Stimulated activated naive CD8-positive, alpha-beta T cell treated with anti-CD3 and anti-CD28 coated beads, Interleukin-15, Interleukin-2, amounts not matched to agents 100 ng/mL and 50 ng/mL, for 24 hours (primary cell): Measurements from ENCODE around the gene KCNJ12.

ENCODE experiments used
- H3K27ac Mint-ChIP-seq: one replicate; pipeline ENCODE4 v1.8.0; 2021; ENCODE audit warnings: mild to moderate bottlenecking, mixed read lengths
- H3K27me3 Mint-ChIP-seq: one replicate; pipeline ENCODE4 v1.8.0; 2021; ENCODE audit warnings: mixed read lengths
- H3K36me3 Mint-ChIP-seq: one replicate; pipeline ENCODE4 v1.8.0; 2021; ENCODE audit warnings: low read depth, mixed read lengths
- H3K4me1 Mint-ChIP-seq: one replicate; pipeline ENCODE4 v1.8.0; 2021; ENCODE audit warnings: low read depth, mixed read lengths
- H3K4me3 Mint-ChIP-seq: one replicate; pipeline ENCODE4 v1.8.0; 2021; ENCODE audit warnings: mild to moderate bottlenecking, mixed read lengths
- H3K9me3 Mint-ChIP-seq: one replicate; pipeline ENCODE4 v1.8.0; 2021; ENCODE audit warnings: mixed read lengths

KCNJ12 gene

DNA sequence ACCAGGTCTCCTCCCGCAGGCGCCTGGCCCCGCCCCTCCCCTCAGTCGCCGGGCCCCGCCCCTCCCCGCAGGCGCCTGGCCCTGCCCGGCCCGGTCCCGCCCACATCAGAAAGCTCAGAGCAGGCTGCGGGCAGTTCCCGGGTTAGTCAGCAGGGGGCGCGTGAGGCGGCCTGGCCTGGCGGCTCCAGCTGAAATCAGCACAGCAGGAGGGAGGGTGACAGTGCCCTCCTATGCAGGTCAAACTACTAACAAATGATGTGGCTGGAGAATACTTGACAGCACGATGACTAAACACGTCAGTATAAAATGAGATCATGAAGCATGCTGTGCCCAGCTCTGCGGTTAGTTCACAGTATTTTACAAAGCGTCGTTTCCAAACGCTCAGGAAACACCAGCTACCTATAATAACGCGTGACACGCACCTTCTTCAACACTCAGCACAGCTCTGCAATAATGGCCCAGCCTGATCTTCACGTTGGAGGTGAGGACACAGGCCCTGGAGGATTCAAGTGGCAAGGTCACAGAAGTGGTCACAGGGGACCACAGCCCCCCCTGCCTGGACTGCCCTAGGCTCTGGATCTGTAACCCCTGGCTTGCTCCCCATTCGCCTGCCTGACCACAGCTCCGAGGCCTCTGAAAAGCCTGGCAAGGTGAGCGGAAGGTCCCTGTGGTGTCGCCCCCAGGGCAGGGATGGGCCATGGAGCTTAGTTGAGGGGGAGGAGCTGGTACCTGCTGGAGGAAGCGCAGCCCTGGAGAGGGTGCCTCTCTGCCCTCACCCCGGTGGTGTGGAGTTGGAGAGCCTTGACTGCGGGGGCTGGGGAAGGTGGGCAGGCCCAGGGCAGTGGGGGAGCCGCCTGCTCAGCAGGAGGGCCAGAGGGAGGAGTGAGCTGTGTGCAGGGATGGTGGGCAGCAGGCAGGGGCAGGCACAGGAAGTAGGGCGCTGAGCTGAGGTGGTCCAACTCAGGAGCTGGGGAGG, 81.2 kb downstream of the KCNJ12 start:
- Mint-ChIP-seq H3K4me1 (peaks cover 16% of the 10 kb centered on the region), H3K4me3 (peak overlapping the region; percentile 4), H3K27ac (peak overlapping the region; percentile 43), H3K9me3 (no peaks in the 10 kb centered on the region), H3K36me3 (no peaks in the 10 kb centered on the region), H3K27me3 (peaks cover 3% of the 10 kb centered on the region)

- no peak overlapping the region for H3K4me3 Mint-ChIP-seq
- H3K27me3 Mint-ChIP-seq = peaks cover 3% of the 10 kb centered on the region
- no peak overlapping the region for H3K27ac Mint-ChIP-seq
- no peaks in the 10 kb centered on the region for H3K36me3 Mint-ChIP-seq
- no peaks in the 10 kb centered on the region for H3K9me3 Mint-ChIP-seq
- peaks cover 15% of the 10 kb centered on the region for H3K4me1 Mint-ChIP-seq
Observed at GRCh38 chr17:21458054-21458453, 81.9 kb downstream of the KCNJ12 start.

- H3K27ac Mint-ChIP-seq = no peak overlapping the region
- peaks cover 9% of the 10 kb centered on the region for H3K27me3 Mint-ChIP-seq
- no peaks in the 10 kb centered on the region for H3K36me3 Mint-ChIP-seq
- peaks cover 26% of the 10 kb centered on the region for H3K4me1 Mint-ChIP-seq
- H3K4me3 Mint-ChIP-seq = no peak overlapping the region
- H3K9me3 Mint-ChIP-seq = no peaks in the 10 kb centered on the region
Observed at GRCh38 chr17:21459536-21459935, 83.4 kb downstream of the KCNJ12 start.

- peaks cover 27% of the 10 kb centered on the region for H3K4me1 Mint-ChIP-seq
- H3K9me3 Mint-ChIP-seq = no peaks in the 10 kb centered on the region
- H3K36me3 Mint-ChIP-seq = no peaks in the 10 kb centered on the region
- H3K4me3 Mint-ChIP-seq = no peak overlapping the region
- no peak overlapping the region for H3K27ac Mint-ChIP-seq
- H3K27me3 Mint-ChIP-seq = peaks cover 9% of the 10 kb centered on the region
Observed at GRCh38 chr17:21460358-21460757, 84.2 kb downstream of the KCNJ12 start.

DNA sequence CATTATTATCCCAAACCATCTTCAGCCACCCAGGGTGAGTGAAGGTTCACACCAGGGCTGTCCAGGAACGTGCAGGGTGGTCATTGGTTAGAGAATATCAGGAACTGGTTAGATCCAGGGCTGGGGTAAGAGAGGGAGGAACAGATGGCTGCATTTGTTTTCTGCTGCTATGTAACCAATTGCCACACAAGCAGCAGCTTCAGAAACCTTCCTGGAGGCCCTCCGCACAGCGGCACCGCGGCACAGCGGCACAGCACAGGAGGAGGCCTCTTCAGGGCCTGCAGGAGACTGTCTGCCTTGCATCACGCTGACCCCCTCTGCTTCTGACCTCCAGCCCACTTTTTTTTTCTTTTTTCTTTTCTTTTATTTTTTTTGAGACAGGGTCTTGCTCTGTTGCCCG, 86.1 kb downstream of the KCNJ12 start:
- Mint-ChIP-seq H3K36me3 (no peaks in the 10 kb centered on the region), H3K27ac (no peak overlapping the region), H3K27me3 (peaks cover 9% of the 10 kb centered on the region)

DNA sequence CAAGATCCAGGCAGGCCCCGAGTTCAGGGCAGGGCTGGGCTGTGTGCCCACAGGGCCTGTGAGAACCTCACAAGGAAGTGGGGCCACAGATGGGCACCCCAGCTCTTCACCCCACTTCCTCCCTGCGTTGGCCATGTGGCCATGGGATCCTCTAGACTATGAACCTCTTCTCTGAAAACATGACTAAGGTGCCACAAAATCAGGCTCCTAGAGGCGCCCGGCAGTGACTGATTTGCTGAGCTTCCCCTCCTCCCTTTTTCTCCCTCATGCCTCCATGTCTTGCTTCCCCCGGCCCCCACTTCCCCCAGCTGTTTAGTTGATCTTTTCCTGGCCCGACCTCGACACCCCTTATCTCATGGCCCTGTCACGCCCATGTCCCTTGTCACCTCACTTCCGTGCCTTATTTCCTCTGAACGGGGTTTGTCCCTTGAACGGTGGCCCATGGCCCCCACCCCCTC, 87.1 kb downstream of the KCNJ12 start:
- no peaks in the 10 kb centered on the region for H3K36me3 Mint-ChIP-seq
- peaks cover 15% of the 10 kb centered on the region for H3K4me1 Mint-ChIP-seq
- no peaks in the 10 kb centered on the region for H3K9me3 Mint-ChIP-seq
- H3K4me3 Mint-ChIP-seq = peak overlapping the region; percentile 2
- peak overlapping the region; percentile 31 for H3K27ac Mint-ChIP-seq
- peaks cover 9% of the 10 kb centered on the region for H3K27me3 Mint-ChIP-seq

More for the DNA sequence above, 86.1 kb downstream of the KCNJ12 start:
- no peak overlapping the region for H3K4me3 Mint-ChIP-seq
- peaks cover 18% of the 10 kb centered on the region for H3K4me1 Mint-ChIP-seq
- H3K9me3 Mint-ChIP-seq = no peaks in the 10 kb centered on the region

GRCh38 chr17:21463779-21464407, 87.7 kb downstream of the KCNJ12 start:
- Mint-ChIP-seq H3K4me3 (no peak overlapping the region), H3K27ac (no peak overlapping the region), H3K27me3 (peaks cover 9% of the 10 kb centered on the region), H3K36me3 (no peaks in the 10 kb centered on the region), H3K9me3 (no peaks in the 10 kb centered on the region), H3K4me1 (peaks cover 15% of the 10 kb centered on the region)

- H3K4me1 Mint-ChIP-seq = peaks cover 15% of the 10 kb centered on the region
- no peak overlapping the region for H3K27ac Mint-ChIP-seq
- H3K4me3 Mint-ChIP-seq = no peak overlapping the region
Observed at GRCh38 chr17:21464611-21465021, 88.5 kb downstream of the KCNJ12 start.

GRCh38 chr17:21466550-21466949, 90.4 kb downstream of the KCNJ12 start:
- Mint-ChIP-seq H3K4me3 (no peak overlapping the region), H3K9me3 (no peaks in the 10 kb centered on the region), H3K27ac (no peak overlapping the region), H3K36me3 (no peaks in the 10 kb centered on the region), H3K27me3 (peaks cover 13% of the 10 kb centered on the region), H3K4me1 (peaks cover 15% of the 10 kb centered on the region)

More at GRCh38 chr17:21464611-21465021, 88.5 kb downstream of the KCNJ12 start:
- H3K27me3 Mint-ChIP-seq = peaks cover 9% of the 10 kb centered on the region
- no peaks in the 10 kb centered on the region for H3K9me3 Mint-ChIP-seq
- H3K36me3 Mint-ChIP-seq = no peaks in the 10 kb centered on the region

DNA sequence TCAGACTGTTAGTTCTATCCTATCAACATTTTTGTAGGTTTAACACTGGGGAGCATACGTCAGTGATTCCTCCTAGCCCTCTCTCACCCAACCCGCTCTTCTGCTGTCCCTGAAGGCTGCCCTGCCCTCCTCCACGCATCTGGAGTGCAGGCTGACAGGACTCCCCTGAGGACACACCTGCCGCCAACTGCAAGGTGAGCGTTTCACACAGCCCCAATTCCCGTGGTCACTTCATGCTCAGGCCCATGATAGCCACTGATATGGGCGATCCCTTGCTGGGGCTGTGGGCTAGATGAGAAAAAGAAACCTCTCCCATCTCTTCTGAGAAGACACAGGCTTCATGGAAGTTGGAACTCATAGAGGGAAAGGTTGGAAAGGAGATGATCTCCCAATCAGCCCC, 91.0 kb downstream of the KCNJ12 start:
- peaks cover 15% of the 10 kb centered on the region for H3K4me1 Mint-ChIP-seq
- no peak overlapping the region for H3K27ac Mint-ChIP-seq
- peaks cover 18% of the 10 kb centered on the region for H3K27me3 Mint-ChIP-seq
- H3K9me3 Mint-ChIP-seq = no peaks in the 10 kb centered on the region
- no peak overlapping the region for H3K4me3 Mint-ChIP-seq
- H3K36me3 Mint-ChIP-seq = no peaks in the 10 kb centered on the region

DNA sequence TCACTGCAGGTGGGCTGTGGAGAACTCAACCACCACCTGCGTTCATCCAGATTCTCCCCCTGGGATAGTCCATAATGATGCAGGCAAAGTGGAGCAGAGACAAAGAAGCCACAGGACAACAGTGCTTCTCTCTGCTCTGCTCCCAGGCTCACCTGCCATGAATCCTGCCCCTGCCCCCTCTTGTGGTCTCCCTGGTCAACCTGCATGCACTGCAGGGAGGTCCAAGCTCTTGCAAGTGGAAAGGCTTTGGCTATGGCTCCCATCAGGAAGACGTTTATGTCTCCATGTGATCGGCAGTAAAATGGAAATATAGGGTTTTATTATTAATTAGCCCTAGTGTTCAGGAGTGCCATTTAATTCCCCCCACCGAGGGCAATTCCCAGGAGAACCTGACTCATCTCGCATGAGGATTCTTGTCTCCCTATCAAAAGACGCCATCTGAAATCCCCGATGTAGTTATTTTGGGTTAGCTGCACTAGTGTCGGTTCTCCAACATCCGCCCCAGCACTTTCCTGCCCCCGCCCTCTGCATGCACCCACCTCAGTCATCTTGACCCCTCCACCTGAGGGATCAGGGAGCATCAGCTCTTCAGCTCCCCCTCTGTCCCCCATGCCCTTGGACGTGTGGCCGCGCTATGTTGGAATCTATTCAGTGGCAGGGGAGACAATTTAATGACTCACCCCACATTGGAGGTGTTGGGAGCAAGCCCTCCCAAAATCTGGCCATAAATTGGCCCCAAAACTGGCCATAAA, 91.8 kb downstream of the KCNJ12 start:
- no peaks in the 10 kb centered on the region for H3K9me3 Mint-ChIP-seq
- H3K27ac Mint-ChIP-seq = no peak overlapping the region
- no peak overlapping the region for H3K4me3 Mint-ChIP-seq
- H3K4me1 Mint-ChIP-seq = peaks cover 13% of the 10 kb centered on the region
- H3K36me3 Mint-ChIP-seq = no peaks in the 10 kb centered on the region
- peaks cover 18% of the 10 kb centered on the region for H3K27me3 Mint-ChIP-seq
